ENCODE measurements around the gene ASB2. TPM values are rescaled to one million over a fixed set of nuclear protein-coding genes. Genes with fewer than 3 reads are reported as not detected.

ASB2 gene
- total and polyA plus RNA-seq, 5 donors = 112 to 141 (median 120) TPM

- Histone ChIP-seq H3K4me3 (ENCODE audit: low read length) (no peak overlapping the region), H3K27me3 (ENCODE audit: control insufficient read depth, insufficient read depth) (no peaks in the 10 kb centered on the region), H3K4me1 (ENCODE audit: control insufficient read depth, insufficient read depth, low read length) (no peaks in the 10 kb centered on the region), H3K27ac (ENCODE audit: low read length) (no peak overlapping the region), H3K9me3 (ENCODE audit: control insufficient read depth, low read length) (no peaks in the 10 kb centered on the region)
- intact Hi-C loops (cut with DNase I) = no loop called here
- no peak for ATAC-seq
- no peak for DNase-seq
- 84% methylated on average over 5 of the region's 5 CpGs for WGBS
These were observed 78.9 kb downstream of the ASB2 start for GRCh38 chr14:93897476-93897845.

- DNase-seq (no peak), ATAC-seq (no peak)
- H3K27ac ChIP-seq (ENCODE audit: low read length) = no peak overlapping the region
- no peak overlapping the region for H3K4me3 ChIP-seq (ENCODE audit: low read length)
- 83% methylated on average over 9 of the region's 9 CpGs for WGBS
- no peaks in the 10 kb centered on the region for H3K9me3 ChIP-seq (ENCODE audit: control insufficient read depth, low read length)
- H3K27me3 ChIP-seq (ENCODE audit: control insufficient read depth, insufficient read depth) = no peaks in the 10 kb centered on the region
- intact Hi-C loops (cut with DNase I) = no loop called here
- H3K4me1 ChIP-seq (ENCODE audit: control insufficient read depth, insufficient read depth, low read length) = no peaks in the 10 kb centered on the region
These were observed 81.3 kb downstream of the ASB2 start for GRCh38 chr14:93895023-93895604.

- Histone ChIP-seq H3K27me3 (ENCODE audit: control insufficient read depth, insufficient read depth) (no peaks in the 10 kb centered on the region), H3K4me3 (ENCODE audit: low read length) (no peak overlapping the region), H3K27ac (ENCODE audit: low read length) (no peak overlapping the region), H3K9me3 (ENCODE audit: control insufficient read depth, low read length) (no peaks in the 10 kb centered on the region), H3K4me1 (ENCODE audit: control insufficient read depth, insufficient read depth, low read length) (no peaks in the 10 kb centered on the region)
- no peak for ATAC-seq
- 56% methylated on average over 12 of the region's 12 CpGs for WGBS
- intact Hi-C loops (cut with DNase I) = loop anchor here (5.0 kb wide), 1 partner anchor 236 kb away; no protein-coding TSS in a partner anchor
- peak in 1 of 3 donors; percentile 64 for DNase-seq
These were observed 82.6 kb downstream of the ASB2 start for GRCh38 chr14:93893661-93894261.

GRCh38 chr14:93892923-93893558 lies 83.3 kb downstream of the ASB2 start:
- ATAC-seq (peak; percentile 37 to 60), DNase-seq (peak; percentile 77 to 93 (median 89))
- H3K27me3 ChIP-seq (ENCODE audit: control insufficient read depth, insufficient read depth) = no peaks in the 10 kb centered on the region
- WGBS = 31% methylated on average over 13 of the region's 13 CpGs
- H3K9me3 ChIP-seq (ENCODE audit: control insufficient read depth, low read length) = no peaks in the 10 kb centered on the region
- no peaks in the 10 kb centered on the region for H3K4me1 ChIP-seq (ENCODE audit: control insufficient read depth, insufficient read depth, low read length)
- H3K4me3 ChIP-seq (ENCODE audit: low read length) = no peak overlapping the region
- peak overlapping the region; percentile 9 for H3K27ac ChIP-seq (ENCODE audit: low read length)
- intact Hi-C loops (cut with DNase I) = loop anchor here (5.0 kb wide), 1 partner anchor 236 kb away; no protein-coding TSS in a partner anchor

GRCh38 chr14:93892505-93892839 lies 83.9 kb downstream of the ASB2 start:
- no peak for DNase-seq
- no peak overlapping the region for H3K27ac ChIP-seq (ENCODE audit: low read length)
- H3K4me1 ChIP-seq (ENCODE audit: control insufficient read depth, insufficient read depth, low read length) = no peaks in the 10 kb centered on the region
- 66% methylated on average over 5 of the region's 5 CpGs for WGBS
- intact Hi-C loops (cut with DNase I) = loop anchor here (5.0 kb wide), 1 partner anchor 235 kb away; no protein-coding TSS in a partner anchor
- no peaks in the 10 kb centered on the region for H3K27me3 ChIP-seq (ENCODE audit: control insufficient read depth, insufficient read depth)
- no peak for ATAC-seq
- H3K4me3 ChIP-seq (ENCODE audit: low read length) = no peak overlapping the region
- H3K9me3 ChIP-seq (ENCODE audit: control insufficient read depth, low read length) = no peaks in the 10 kb centered on the region

GRCh38 chr14:93891756-93892504 lies 84.4 kb downstream of the ASB2 start:
- no peak for DNase-seq
- intact Hi-C loops (cut with DNase I) = loop anchor here (5.0 kb wide), 1 partner anchor 235 kb away; no protein-coding TSS in a partner anchor
- no peaks in the 10 kb centered on the region for H3K27me3 ChIP-seq (ENCODE audit: control insufficient read depth, insufficient read depth)
- ATAC-seq = no peak
- H3K4me3 ChIP-seq (ENCODE audit: low read length) = no peak overlapping the region
- H3K27ac ChIP-seq (ENCODE audit: low read length) = no peak overlapping the region
- H3K4me1 ChIP-seq (ENCODE audit: control insufficient read depth, insufficient read depth, low read length) = no peaks in the 10 kb centered on the region
- H3K9me3 ChIP-seq (ENCODE audit: control insufficient read depth, low read length) = no peaks in the 10 kb centered on the region
- WGBS = 74% methylated on average over 15 of the region's 15 CpGs

GRCh38 chr14:93889739-93890483 lies 86.5 kb downstream of the ASB2 start:
- Histone ChIP-seq H3K4me3 (ENCODE audit: low read length) (no peak overlapping the region), H3K4me1 (ENCODE audit: control insufficient read depth, insufficient read depth, low read length) (no peaks in the 10 kb centered on the region), H3K27me3 (ENCODE audit: control insufficient read depth, insufficient read depth) (no peaks in the 10 kb centered on the region), H3K27ac (ENCODE audit: low read length) (no peak overlapping the region), H3K9me3 (ENCODE audit: control insufficient read depth, low read length) (no peaks in the 10 kb centered on the region)
- intact Hi-C loops (cut with DNase I) = loop anchor here (5.0 kb wide), 1 partner anchor 233 kb away; no protein-coding TSS in a partner anchor
- ATAC-seq (no peak), DNase-seq (peak in 1 of 3 donors; percentile 57)
- 64% methylated on average over 9 of the region's 9 CpGs for WGBS

- H3K9me3 ChIP-seq (ENCODE audit: control insufficient read depth, low read length) = no peaks in the 10 kb centered on the region
- ATAC-seq (peak; percentile 76 to 79), DNase-seq (peak; percentile 56 to 84 (median 82))
- intact Hi-C loops (cut with DNase I) = no loop called here
- no peaks in the 10 kb centered on the region for H3K4me1 ChIP-seq (ENCODE audit: control insufficient read depth, insufficient read depth, low read length)
- no peak overlapping the region for H3K27ac ChIP-seq (ENCODE audit: low read length)
- no peaks in the 10 kb centered on the region for H3K27me3 ChIP-seq (ENCODE audit: control insufficient read depth, insufficient read depth)
- H3K4me3 ChIP-seq (ENCODE audit: low read length) = no peak overlapping the region
- WGBS = 45% methylated on average over 12 of the region's 12 CpGs
These were observed 87.4 kb downstream of the ASB2 start for GRCh38 chr14:93888995-93889394.

GRCh38 chr14:93884950-93885349 lies 91.4 kb downstream of the ASB2 start:
- ATAC-seq = no peak
- Histone ChIP-seq H3K27ac (ENCODE audit: low read length) (no peak overlapping the region), H3K27me3 (ENCODE audit: control insufficient read depth, insufficient read depth) (no peaks in the 10 kb centered on the region), H3K9me3 (ENCODE audit: control insufficient read depth, low read length) (no peaks in the 10 kb centered on the region), H3K4me3 (ENCODE audit: low read length) (no peak overlapping the region), H3K4me1 (ENCODE audit: control insufficient read depth, insufficient read depth, low read length) (no peaks in the 10 kb centered on the region)
- DNase-seq = no peak
- WGBS = 73% methylated on average over 1 of the region's 1 CpG
- intact Hi-C loops (cut with DNase I) = no loop called here
